Keratinocyte (primary cell): Measurements from ENCODE around the gene FBXW2. TPM values are rescaled to one million over a fixed set of nuclear protein-coding genes. Genes with fewer than 3 reads are reported as not detected.

Source experiments
- DNase-seq: peaks from one replicate; pipeline ENCODE4 v3.0.0-alpha.2; 2011; ENCODE audit warnings: low read depth, missing footprints, low spot score
- FAIRE-seq: peaks from 2 replicates; lab custom pipeline; 2011; peaks lifted over from hg19 to GRCh38; lab: Jason Lieb, UNC
- H2AFZ ChIP-seq: 2 replicates; pipeline ENCODE4 v1.6.0; 2012; ENCODE audit warnings: low read length, control low read depth, inconsistent platforms; ENCODE audit not compliant: control insufficient read depth
- H3K27ac ChIP-seq: 2 replicates; pipeline ENCODE4 v1.5.1; 2011; ENCODE audit warnings: low read length; ENCODE audit not compliant: control insufficient read depth, insufficient read depth
- H3K27me3 ChIP-seq: 3 replicates; pipeline ENCODE4 v1.6.0; 2011; ENCODE audit warnings: low read length; ENCODE audit not compliant: control insufficient read depth, insufficient read depth; ENCODE audit errors: extremely low read depth
- H3K36me3 ChIP-seq, 2 experiments: 2 replicates in 1 of 2; 3 replicates in 1 of 2; pipeline ENCODE4 v1.5.1; 2011; ENCODE audit warnings: low read length in 2 of 2, mild to moderate bottlenecking in 1 of 2; ENCODE audit not compliant: control insufficient read depth in 2 of 2, insufficient read depth in 2 of 2; ENCODE audit errors: extremely low read depth in 1 of 2
- H3K4me1 ChIP-seq: 3 replicates; pipeline ENCODE4 v1.5.1; 2011; ENCODE audit warnings: low read length; ENCODE audit not compliant: control insufficient read depth, insufficient read depth; ENCODE audit errors: extremely low read depth
- H3K4me2 ChIP-seq: 3 replicates; pipeline ENCODE4 v1.6.0; 2011; ENCODE audit warnings: low read depth, low read length; ENCODE audit not compliant: control insufficient read depth, insufficient read depth; ENCODE audit errors: extremely low read depth
- H3K4me3 ChIP-seq, 3 experiments: fragments of 200-600 bp in 1 of 3; sonication (generic) in 1 of 3; 2 replicates in 2 of 3; 3 replicates in 1 of 3; pipeline ENCODE4 v1.5.1; 2011 to 2016; ENCODE audit warnings: low read length in 3 of 3, mild to moderate bottlenecking in 3 of 3, control low read depth in 2 of 3, inconsistent platforms in 1 of 3, low read depth in 1 of 3, mixed read lengths in 1 of 3, mixed run types in 1 of 3, moderate library complexity in 1 of 3; ENCODE audit not compliant: control insufficient read depth in 2 of 3, insufficient read depth in 2 of 3; ENCODE audit errors: extremely low read depth in 1 of 3
- H3K79me2 ChIP-seq: 2 replicates; pipeline ENCODE4 v1.6.0; 2012; ENCODE audit warnings: low read length; ENCODE audit not compliant: control insufficient read depth, insufficient read depth
- H3K9ac ChIP-seq: 3 replicates; pipeline ENCODE4 v1.6.0; 2011; ENCODE audit warnings: low read length; ENCODE audit not compliant: control insufficient read depth, insufficient read depth; ENCODE audit errors: extremely low read depth
- H3K9me1 ChIP-seq: 3 replicates; pipeline ENCODE4 v1.6.0; 2011; ENCODE audit warnings: low read length; ENCODE audit not compliant: control insufficient read depth, insufficient read depth; ENCODE audit errors: extremely low read depth
- H3K9me3 ChIP-seq: 2 replicates; pipeline ENCODE4 v1.5.1; 2012; ENCODE audit warnings: low read depth, low read length; ENCODE audit not compliant: control insufficient read depth
- H4K20me1 ChIP-seq: 3 replicates; pipeline ENCODE4 v1.6.0; 2011; ENCODE audit warnings: low read length; ENCODE audit not compliant: control insufficient read depth, insufficient read depth; ENCODE audit errors: extremely low read depth
- EZH2 ChIP-seq: IDR thresholded peaks from one replicate; pipeline ENCODE4 v1.6.1; 2012; ENCODE audit warnings: inconsistent platforms, mild to moderate bottlenecking, low read length, moderate library complexity
- dilution Hi-C: fragments of 300-500 bp; cut with MboI; formaldehyde crosslinking; loops from one replicate; pipeline ENCODE4 v1.7.0; 2020; ENCODE audit warnings: low sequenced_read_pairs; ENCODE audit not compliant: extremely low pct_ligation_motif_present
- polyA plus RNA-seq, 5 experiments: library from polyadenylated mRNA; depleted of rRNA in 3 of 5; stranded (reverse) in 3 of 5; stranded (forward) in 1 of 5; unstranded in 1 of 5; fragments of >200 nt; gene quantifications; 1 replicate in 1 of 5; 2 replicates in 3 of 5; 3 replicates in 1 of 5; pipeline versions ENCODE4 v1.2.1 to v1.2.3, GENCODE V29; 2011 to 2012; ENCODE audit warnings: missing spikeins in 2 of 5, low read depth in 1 of 5, low replicate concordance in 1 of 5
- TF ChIP-seq, protein P1 (sequence below), 3 experiments: IDR thresholded peaks in 1 of 3; conservative IDR thresholded peaks in 1 of 3; optimal IDR thresholded peaks in 1 of 3; 2 replicates in 2 of 3; 3 replicates in 1 of 3; pipeline versions ENCODE3 to v1.5.1; 2011; ENCODE audit warnings: low read length in 3 of 3, mild to moderate bottlenecking in 3 of 3, moderate library complexity in 2 of 3, control low read depth in 1 of 3, inconsistent platforms in 1 of 3; ENCODE audit not compliant: insufficient read depth in 2 of 3; ENCODE audit errors: extremely low read depth in 1 of 3

FBXW2 gene
- polyA plus RNA-seq, 1 donor (not counting 4 experiments of a cell fraction or from before 2014, with no cell fraction given) = 68.3 TPM

DNA sequence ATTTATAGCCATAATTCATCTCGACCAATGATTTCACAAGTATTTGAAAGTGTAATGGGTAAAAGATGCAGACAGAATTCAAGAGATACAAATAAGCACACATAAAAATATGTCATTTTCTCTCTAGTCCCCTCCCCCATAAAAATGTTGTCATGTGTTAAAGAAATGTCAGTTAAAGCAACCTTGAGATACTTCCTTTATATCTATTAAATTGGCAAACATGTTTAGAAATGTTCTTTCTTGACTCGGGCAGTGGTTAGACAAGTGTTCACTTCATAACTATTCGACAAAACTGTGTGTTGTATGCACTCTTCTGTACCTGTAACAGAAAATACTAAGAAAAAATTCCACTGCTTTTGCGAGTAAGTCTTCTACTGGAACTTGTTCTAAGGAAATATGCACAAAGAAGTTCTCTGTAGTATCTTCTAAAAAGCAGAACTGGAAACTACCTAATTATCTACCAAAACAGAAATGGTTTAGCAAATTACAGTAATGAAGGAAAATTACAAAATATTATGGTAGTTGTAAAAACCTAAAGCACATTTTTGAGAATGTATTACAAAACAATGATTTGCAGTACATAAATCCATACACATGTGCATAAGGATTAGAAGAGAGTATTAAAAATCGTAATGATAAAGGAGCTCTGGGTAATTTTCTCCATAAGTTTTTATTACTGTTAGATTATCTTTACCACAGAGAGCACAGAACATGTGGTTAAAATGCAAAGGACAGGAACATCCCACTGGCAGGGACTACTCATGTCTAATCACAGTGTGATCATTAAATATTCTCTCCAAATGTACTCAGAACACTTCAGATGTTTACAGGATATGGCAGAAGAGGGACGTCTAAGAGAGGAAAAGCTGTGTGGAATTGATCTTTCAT, 35.9 kb downstream of the FBXW2 start:
- Histone ChIP-seq H3K4me2 (no peak overlapping the region), H3K27ac (no peak overlapping the region), H3K4me1 (no peaks in the 10 kb centered on the region), H3K79me2 (no peaks in the 10 kb centered on the region), H3K27me3 (no peaks in the 10 kb centered on the region), H3K4me3 (no peak overlapping the region), H3K36me3 (peaks cover 5 to 7% of the 10 kb centered on the region in 2 experiments), H3K9ac (no peak overlapping the region), H4K20me1 (no peaks in the 10 kb centered on the region), H3K9me3 (no peaks in the 10 kb centered on the region), H2AFZ (no peak overlapping the region), H3K9me1 (no peaks in the 10 kb centered on the region)
- TF ChIP-seq EZH2 = no peak
- TF ChIP-seq, protein P1, sequence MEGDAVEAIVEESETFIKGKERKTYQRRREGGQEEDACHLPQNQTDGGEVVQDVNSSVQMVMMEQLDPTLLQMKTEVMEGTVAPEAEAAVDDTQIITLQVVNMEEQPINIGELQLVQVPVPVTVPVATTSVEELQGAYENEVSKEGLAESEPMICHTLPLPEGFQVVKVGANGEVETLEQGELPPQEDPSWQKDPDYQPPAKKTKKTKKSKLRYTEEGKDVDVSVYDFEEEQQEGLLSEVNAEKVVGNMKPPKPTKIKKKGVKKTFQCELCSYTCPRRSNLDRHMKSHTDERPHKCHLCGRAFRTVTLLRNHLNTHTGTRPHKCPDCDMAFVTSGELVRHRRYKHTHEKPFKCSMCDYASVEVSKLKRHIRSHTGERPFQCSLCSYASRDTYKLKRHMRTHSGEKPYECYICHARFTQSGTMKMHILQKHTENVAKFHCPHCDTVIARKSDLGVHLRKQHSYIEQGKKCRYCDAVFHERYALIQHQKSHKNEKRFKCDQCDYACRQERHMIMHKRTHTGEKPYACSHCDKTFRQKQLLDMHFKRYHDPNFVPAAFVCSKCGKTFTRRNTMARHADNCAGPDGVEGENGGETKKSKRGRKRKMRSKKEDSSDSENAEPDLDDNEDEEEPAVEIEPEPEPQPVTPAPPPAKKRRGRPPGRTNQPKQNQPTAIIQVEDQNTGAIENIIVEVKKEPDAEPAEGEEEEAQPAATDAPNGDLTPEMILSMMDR (optimal IDR thresholded peaks at IDR 0.05 in 1 of 3, IDR thresholded peaks at IDR 0.05 in 1 of 3, conservative IDR thresholded peaks at IDR 0.05 in 1 of 3; ENCODE audit: extremely low read depth in 1 of 3, insufficient read depth in 2 of 3, low read length in 3 of 3) = no peak
- dilution Hi-C loops = no loop called here
- FAIRE-seq (no peak), DNase-seq (no peak)

DNA sequence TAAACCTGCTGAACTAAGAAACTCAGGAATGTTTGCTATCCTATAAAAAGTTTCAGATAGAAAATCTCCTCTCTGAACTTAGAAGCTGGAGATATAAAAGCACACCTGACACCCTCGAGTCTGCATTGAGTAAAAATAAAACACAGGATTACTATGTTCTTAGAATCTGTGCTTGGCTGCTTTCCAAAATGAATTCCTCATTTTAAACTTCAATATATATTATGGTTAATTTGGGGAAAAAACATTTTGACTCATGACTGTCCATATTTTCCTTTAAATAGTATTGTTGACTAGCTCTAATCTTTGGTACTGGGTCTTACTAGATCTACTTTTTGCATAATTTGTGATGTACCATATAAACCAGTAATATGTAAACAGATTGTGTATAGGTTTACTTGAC, 36.7 kb downstream of the FBXW2 start:
- Histone ChIP-seq H2AFZ (no peak overlapping the region), H3K27me3 (no peaks in the 10 kb centered on the region), H3K4me3 (no peak overlapping the region), H3K4me1 (no peaks in the 10 kb centered on the region), H3K4me2 (no peak overlapping the region), H3K36me3 (peaks cover 5 to 7% of the 10 kb centered on the region in 2 experiments), H3K9me1 (no peaks in the 10 kb centered on the region), H3K9me3 (no peaks in the 10 kb centered on the region), H4K20me1 (no peaks in the 10 kb centered on the region), H3K9ac (no peak overlapping the region), H3K79me2 (no peaks in the 10 kb centered on the region), H3K27ac (no peak overlapping the region)
- no peak for DNase-seq
- dilution Hi-C loops = no loop called here
- TF ChIP-seq EZH2 = no peak
- TF ChIP-seq, protein P1 (optimal IDR thresholded peaks at IDR 0.05 in 1 of 3, IDR thresholded peaks at IDR 0.05 in 1 of 3, conservative IDR thresholded peaks at IDR 0.05 in 1 of 3; ENCODE audit: extremely low read depth in 1 of 3, insufficient read depth in 2 of 3, low read length in 3 of 3) = no peak
- FAIRE-seq = no peak
